ENCODE measurements around the gene HOMER1. TPM values are rescaled to one million over a fixed set of nuclear protein-coding genes. Genes with fewer than 3 reads are reported as not detected.

The HOMER1 gene
- total RNA-seq, 1 donor from 2014 or later, result 15.8 TPM

- DNase-seq (ENCODE audit: low spot score), result no peak
- Mint-ChIP-seq H3K4me3 (ENCODE audit: unreplicated experiment) (no peak overlapping the region), H3K27me3 (ENCODE audit: low read depth) (no peaks in the 10 kb centered on the region), H3K27ac (ENCODE audit: unreplicated experiment) (no peak overlapping the region), H3K4me1 (ENCODE audit: low read depth) (peaks cover 18% of the 10 kb centered on the region), H3K36me3 (ENCODE audit: low read depth) (no peaks in the 10 kb centered on the region), H3K9me3 (ENCODE audit: low read depth) (peaks cover 3% of the 10 kb centered on the region)
- no peak for TF ChIP-seq CTCF (IDR thresholded peaks at IDR 0.05)
Observed at GRCh38 chr5:79481574-79481973, 32.4 kb downstream of the HOMER1 start.

- TF ChIP-seq CTCF (IDR thresholded peaks at IDR 0.05), result no peak
- Mint-ChIP-seq H3K9me3 (ENCODE audit: low read depth) (peaks cover 3% of the 10 kb centered on the region), H3K27ac (ENCODE audit: unreplicated experiment) (no peak overlapping the region), H3K36me3 (ENCODE audit: low read depth) (no peaks in the 10 kb centered on the region), H3K27me3 (ENCODE audit: low read depth) (no peaks in the 10 kb centered on the region), H3K4me1 (ENCODE audit: low read depth) (peaks cover 18% of the 10 kb centered on the region), H3K4me3 (ENCODE audit: unreplicated experiment) (no peak overlapping the region)
- DNase-seq (ENCODE audit: low spot score), result no peak
Observed at GRCh38 chr5:79480991-79481390, 32.9 kb downstream of the HOMER1 start.

- H3K36me3 Mint-ChIP-seq (ENCODE audit: low read depth), result peaks cover 1% of the 10 kb centered on the region
- no peak overlapping the region for H3K27ac Mint-ChIP-seq (ENCODE audit: unreplicated experiment)
- no peaks in the 10 kb centered on the region for H3K9me3 Mint-ChIP-seq (ENCODE audit: low read depth)
- no peak for DNase-seq (ENCODE audit: low spot score)
- no peak for TF ChIP-seq CTCF (IDR thresholded peaks at IDR 0.05)
- H3K4me1 Mint-ChIP-seq (ENCODE audit: low read depth), result peaks cover 7% of the 10 kb centered on the region
- H3K4me3 Mint-ChIP-seq (ENCODE audit: unreplicated experiment), result no peak overlapping the region
- no peaks in the 10 kb centered on the region for H3K27me3 Mint-ChIP-seq (ENCODE audit: low read depth)
Observed at GRCh38 chr5:79475152-79475466, 38.8 kb downstream of the HOMER1 start.

- Mint-ChIP-seq H3K4me3 (ENCODE audit: unreplicated experiment) (no peak overlapping the region), H3K9me3 (ENCODE audit: low read depth) (no peaks in the 10 kb centered on the region), H3K27ac (ENCODE audit: unreplicated experiment) (no peak overlapping the region), H3K4me1 (ENCODE audit: low read depth) (peaks cover 7% of the 10 kb centered on the region), H3K27me3 (ENCODE audit: low read depth) (no peaks in the 10 kb centered on the region), H3K36me3 (ENCODE audit: low read depth) (peaks cover 1% of the 10 kb centered on the region)
- no peak for TF ChIP-seq CTCF (IDR thresholded peaks at IDR 0.05)
- DNase-seq (ENCODE audit: low spot score), result no peak
Observed at GRCh38 chr5:79474367-79475151, 39.4 kb downstream of the HOMER1 start.

- no peak for TF ChIP-seq CTCF (IDR thresholded peaks at IDR 0.05)
- no peak overlapping the region for H3K27ac Mint-ChIP-seq (ENCODE audit: unreplicated experiment)
- H3K4me3 Mint-ChIP-seq (ENCODE audit: unreplicated experiment), result no peak overlapping the region
- H3K4me1 Mint-ChIP-seq (ENCODE audit: low read depth), result peaks cover 10% of the 10 kb centered on the region
- H3K9me3 Mint-ChIP-seq (ENCODE audit: low read depth), result no peaks in the 10 kb centered on the region
- H3K36me3 Mint-ChIP-seq (ENCODE audit: low read depth), result peaks cover 1% of the 10 kb centered on the region
- no peak for DNase-seq (ENCODE audit: low spot score)
- H3K27me3 Mint-ChIP-seq (ENCODE audit: low read depth), result no peaks in the 10 kb centered on the region
Observed at GRCh38 chr5:79471556-79471955, 42.4 kb downstream of the HOMER1 start.
